HG03469 (cell line): ENCODE results near the gene RPS2.
"Not testable (repeated sequence)": the region's sequence is repeated elsewhere in the genome, so short reads cannot be mapped to it uniquely, and the experiment has no call there.

Source experiments
- ATAC-seq: cut with Tn5 transposase; IDR thresholded peaks from one replicate; pipeline ENCODE4 v1.9.1; 2021; ENCODE audit warnings: mild to moderate bottlenecking, moderate library complexity, moderate number of reproducible peaks; ENCODE audit not compliant: unreplicated experiment

The RPS2 gene

DNA sequence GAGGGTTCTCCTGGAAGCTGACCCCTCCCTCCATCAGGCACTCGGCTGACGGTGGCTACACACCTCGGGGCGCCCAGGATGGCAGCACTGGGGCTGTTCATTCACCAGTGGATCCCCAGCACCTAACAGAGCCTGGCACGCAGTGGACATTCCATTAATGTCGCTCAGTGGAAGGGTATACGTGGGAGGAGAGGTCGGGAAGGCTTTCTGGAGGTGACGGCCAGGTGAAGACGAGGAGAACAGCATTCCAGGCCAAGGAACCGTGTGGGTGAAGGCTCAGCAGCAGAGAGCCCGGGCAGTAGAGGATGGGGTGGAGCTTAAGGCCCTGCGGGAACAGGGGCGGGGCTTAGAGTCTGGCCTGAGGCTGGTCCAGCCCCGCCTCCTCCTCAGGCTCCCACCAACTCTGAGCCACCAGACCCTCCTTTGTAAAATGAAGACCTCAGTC lies 43.9 kb downstream of the RPS2 start:
- ATAC-seq, result no peak

DNA sequence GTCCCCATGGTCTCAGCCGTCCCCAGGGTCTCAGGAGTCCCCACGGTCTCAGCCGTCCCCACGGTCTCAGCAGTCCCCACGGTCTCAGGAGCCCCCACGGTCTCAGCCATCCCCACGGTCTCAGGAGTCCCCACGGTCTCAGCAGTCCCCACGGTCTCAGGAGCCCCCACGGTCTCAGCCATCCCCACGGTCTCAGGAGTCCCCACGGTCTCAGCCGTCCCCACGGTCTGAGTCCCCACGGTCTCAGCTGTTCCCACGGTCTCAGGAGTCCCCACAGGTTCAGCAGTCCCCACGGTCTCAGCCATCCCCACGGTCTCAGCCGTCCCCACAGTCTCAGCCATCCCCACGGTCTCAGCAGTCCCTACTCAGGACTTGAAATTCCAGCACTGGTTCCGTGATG lies 44.5 kb downstream of the RPS2 start:
- ATAC-seq, result not testable (repeated sequence)

DNA sequence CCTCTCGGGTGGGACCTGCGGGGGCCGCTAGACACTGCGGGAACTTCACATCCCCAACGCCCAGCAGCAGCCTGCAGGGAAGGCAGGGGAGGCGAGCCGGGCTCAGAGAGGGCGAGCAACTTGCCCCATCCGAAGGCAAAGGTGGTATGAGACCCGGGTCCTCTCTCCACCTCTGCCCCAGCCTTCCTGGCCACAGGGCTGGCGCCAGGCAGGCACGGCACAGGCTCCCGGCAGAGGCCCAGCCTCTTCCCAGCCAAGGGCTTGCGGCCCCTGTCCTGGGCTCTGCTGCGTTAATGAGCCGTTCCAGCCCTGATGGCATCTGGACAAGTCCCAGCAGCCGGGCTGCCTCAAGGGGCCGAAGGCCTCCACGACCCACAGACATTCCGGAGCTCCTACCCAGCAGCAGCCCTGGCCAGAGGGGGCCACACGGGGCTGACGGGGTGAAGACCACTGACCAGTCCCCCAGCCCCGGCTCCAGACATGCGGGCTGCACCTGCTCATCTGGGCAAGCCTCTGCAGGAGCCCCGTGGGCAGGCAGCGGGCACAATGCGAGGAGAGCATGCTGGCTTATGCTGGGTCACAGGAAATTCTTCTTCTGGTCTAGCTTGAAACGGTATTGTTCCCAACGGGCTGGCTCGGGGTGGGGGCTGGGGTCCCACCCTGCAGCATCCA lies 45.2 kb downstream of the RPS2 start:
- no peak for ATAC-seq

DNA sequence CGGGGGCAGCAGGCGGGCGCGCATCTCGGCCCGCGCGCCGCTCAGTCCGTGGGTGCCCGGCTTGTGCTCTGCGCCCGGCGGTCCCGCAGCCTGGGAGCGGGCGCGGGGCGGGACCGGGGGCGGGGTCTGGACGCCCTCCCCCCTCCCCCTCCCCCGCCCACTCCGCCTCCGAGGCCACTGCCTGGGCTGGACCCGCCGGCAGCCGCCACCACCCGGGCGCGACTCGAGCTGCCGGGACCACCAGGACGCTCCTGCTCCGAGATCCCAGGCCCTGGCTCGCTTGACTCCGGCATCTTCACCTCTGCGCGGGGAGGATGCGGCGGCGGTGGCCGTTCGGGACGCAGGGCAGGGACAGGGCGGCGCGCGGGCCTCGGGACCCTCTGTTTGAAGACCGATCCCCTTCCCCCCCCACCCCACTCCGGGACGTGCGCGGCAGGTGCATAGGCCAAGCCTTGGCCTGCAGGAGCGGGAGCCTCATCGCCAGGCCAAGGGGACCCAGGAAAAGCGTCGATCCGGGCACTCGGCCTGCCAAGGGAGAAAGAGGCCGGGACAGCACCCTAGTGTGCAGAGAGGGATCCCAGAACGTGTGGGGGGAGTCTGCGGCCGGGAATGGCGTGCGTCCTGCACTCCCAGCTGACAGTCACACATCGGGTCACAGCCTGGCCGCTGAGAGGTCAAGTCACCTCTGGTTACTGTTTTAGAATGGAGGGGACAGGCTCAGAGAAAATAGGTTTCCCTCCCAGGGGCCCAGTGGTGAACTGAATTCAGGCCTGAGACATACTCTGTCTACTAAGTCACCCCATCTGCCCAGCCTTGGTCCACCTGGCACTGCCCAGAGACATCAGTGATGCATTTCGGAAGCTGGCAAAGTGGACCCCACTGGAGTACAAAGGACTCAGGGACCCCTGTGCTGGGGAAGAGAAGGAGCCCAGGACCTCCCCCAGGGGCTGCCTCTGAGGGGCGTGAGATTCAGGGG lies 46.0 kb downstream of the RPS2 start, which contains the start of gene HS3ST6:
HS3ST6 (minus strand) TSS at position 65 of the 976 bp plus-strand sequence. CDS start 92 bp downstream, outside the sequence.
- no peak for ATAC-seq

DNA sequence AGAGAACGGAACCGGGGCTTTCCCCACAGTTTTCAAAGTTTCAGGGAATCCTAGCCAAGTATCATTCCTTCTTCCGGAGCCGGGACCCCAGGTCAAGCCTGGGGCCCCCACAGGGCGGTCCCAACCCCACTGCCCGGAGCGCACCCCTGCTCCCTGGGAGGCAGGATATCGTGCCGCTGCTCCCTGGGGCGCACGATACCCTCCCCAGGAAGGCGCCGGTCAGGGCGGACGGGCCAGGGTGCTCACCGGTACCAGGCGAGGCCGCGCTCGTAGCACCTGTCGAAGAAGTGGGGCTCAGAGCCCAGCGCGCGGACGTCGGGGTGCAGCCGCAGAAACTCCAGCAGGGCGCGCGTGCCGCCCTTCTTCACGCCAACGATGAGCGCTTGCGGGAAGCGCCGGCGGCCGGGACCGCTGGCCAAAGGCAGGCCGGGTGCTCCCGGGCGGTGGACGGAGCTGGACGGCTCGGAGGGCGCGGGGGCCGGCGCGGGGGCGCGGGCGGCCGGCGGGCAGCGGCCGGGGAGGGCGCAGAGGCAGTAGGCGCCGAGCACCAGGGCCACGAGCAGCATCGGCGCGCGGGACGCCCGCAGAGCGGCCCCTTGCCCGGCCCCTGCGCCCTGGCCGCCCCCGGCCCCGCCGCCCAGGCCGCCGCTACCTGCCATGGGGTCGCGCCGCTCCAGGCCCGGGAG lies 46.8 kb downstream of the RPS2 start:
- ATAC-seq, result no peak

DNA sequence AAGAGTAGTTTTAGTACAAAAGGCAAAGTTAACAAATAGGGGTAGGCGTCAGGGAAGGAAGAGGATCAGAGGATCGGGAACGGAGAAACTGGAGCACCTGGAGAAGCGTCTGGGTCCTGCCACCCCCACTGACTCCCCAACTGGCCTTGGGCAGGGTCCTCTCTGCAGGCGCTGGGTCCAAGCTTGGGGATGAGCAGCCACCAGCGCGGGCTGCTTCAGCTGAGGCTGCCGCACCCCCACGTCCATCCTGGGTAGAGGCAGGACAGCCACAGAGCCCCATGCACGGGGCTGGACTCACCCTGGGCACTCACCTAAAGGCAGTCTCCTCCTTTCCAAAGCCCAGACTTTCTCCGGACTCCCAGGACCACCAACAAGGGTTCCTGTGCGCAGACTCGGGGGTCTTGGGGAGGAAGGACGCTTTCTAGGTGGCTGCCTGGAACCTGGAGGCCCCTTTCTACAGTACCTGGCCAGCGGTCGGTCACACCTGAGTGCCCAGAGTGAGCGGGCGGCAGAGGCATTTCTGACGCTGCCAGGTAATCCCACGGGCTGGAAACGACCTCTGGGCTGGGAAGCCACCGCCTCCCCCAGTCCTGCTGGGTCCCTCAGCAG lies 47.5 kb downstream of the RPS2 start:
- ATAC-seq, result no peak

- ATAC-seq, result no peak
Measured at GRCh38 chr16:1916640-1916990, 48.0 kb downstream of the RPS2 start.

DNA sequence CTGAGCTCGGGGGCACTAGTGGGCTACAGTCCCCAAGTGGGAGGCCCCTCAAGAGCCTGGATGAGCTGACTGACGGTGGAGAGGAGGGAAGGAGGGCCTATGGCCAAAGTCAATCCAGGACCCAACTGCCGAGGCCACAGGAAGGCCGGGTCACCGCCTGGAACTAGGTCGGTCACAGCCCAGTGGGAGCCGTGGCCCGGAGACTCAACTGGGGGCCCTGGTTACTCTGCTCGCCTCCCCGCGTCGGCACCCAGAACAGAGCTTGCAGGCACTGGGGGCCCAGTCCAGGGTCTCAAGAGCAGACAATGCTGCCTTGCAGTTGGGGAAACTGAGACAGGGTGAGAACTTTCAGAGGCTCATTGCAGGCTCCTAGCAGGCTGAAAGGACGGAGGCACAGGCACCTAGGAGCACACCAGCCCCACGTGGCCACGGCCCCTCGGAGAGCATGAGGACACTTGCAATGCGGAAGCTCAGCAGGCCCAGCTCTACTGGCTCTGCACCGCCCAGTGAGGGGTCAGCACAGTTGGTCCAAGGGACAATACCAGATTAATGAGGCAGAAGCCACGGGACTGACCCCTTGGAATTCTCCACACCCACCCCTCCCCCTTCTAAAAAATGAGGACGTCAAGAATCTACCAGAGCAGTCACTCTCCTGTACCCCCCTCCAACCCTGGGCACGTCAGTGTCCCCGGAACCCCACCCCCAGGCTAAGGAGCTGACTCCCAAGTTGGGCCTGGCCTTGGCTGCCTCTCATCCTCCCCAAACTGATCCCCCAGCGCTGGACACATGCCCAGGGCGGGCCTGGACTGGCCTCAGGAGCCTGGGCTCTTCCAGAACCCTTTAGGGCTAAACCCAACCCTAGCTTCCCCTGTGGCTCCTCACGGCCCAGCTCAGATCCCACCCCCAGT lies 48.6 kb downstream of the RPS2 start:
- ATAC-seq, result no peak

- no peak for ATAC-seq
Measured at GRCh38 chr16:1914988-1915387, 49.6 kb downstream of the RPS2 start.

- ATAC-seq, result no peak
Measured at GRCh38 chr16:1914084-1914608, 50.5 kb downstream of the RPS2 start.

DNA sequence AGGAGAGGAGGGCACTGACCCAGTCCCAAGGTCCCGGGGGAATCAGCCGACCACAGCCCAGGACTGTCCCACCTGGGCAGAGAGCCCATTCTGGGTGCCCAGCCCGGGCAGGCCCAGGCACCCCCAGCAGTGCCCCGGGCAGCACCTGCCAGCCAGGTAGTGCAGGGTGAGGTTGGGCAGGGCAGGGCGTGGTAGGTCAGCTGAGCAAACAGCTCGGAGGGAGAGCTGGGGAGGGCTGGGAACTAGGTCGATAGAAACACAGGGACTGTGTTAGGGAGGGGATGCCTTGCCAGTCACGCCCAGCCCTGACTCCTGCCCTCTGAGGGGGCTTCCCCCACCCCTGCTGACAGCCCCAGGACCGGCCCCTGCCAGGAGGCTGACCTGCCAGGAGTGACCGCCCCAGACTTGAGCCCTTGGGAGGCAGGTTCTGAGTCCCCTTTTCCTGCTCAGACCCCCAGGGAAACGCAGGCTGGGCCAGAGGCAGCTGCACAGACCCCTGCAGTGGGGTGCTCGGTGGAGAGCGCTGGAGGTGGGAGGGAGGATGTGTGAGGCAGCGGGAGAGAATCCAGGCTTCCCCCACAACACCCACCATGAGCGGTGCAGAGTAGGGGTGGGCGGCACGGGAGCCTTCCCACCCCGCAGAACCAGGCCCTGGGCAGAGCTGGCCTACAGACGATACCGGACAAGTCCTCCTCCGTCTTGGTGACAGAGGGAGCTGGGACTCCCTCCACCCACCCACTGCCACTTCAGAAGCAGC lies 51.1 kb downstream of the RPS2 start:
- no peak for ATAC-seq

GRCh38 chr16:1912215-1912543 lies 52.4 kb downstream of the RPS2 start:
- no peak for ATAC-seq
